K562 (cell line): ENCODE results near the gene LRP1. TPM values are rescaled to one million over a fixed set of nuclear protein-coding genes. Genes with fewer than 3 reads are reported as not detected.

Source experiments
- BDP1 ChIP-seq: IDR thresholded peaks from 3 replicates; pipeline ENCODE4 v1.6.1; 2011; ENCODE audit not compliant: insufficient read length, insufficient read depth
- CBFA2T3 ChIP-seq: fragments of 450-650 bp; IDR thresholded peaks from 2 replicates; pipeline ENCODE4 v1.6.1; 2017
- CHD1 ChIP-seq: fragments of 200-600 bp; sonication (generic); IDR thresholded peaks from one replicate; pipeline ENCODE4 v1.6.1; 2012; ENCODE audit warnings: mild to moderate bottlenecking, moderate library complexity, low read length, inconsistent platforms
- E2F1 ChIP-seq: sonication (generic); formaldehyde crosslinking; IDR thresholded peaks from 2 replicates; pipeline ENCODE4 v1.8.1; 2023; ENCODE audit warnings: mild to moderate bottlenecking, missing genetic modification reagents, moderate library complexity
- FOXK2 ChIP-seq, 2 experiments: fragments of 450-650 bp; IDR thresholded peaks in 1 of 2; conservative IDR thresholded peaks in 1 of 2; 2 replicates each; pipeline ENCODE4 v1.6.1; 2016; ENCODE audit warnings: low read depth in 2 of 2, mild to moderate bottlenecking in 1 of 2
- GABPB2 ChIP-seq: fragments of 250-450 bp; sonication (Bioruptor Pico); conservative IDR thresholded peaks from 2 replicates; pipeline ENCODE4 v1.5.1; 2021; ENCODE audit warnings: mild to moderate bottlenecking
- ILK ChIP-seq: fragments of 450-650 bp; IDR thresholded peaks from 2 replicates; pipeline ENCODE4 v1.6.1; 2016; ENCODE audit warnings: missing genetic modification characterization, low read depth, mild to moderate bottlenecking, missing compliant biosample characterization, moderate library complexity, borderline replicate concordance
- NFXL1 ChIP-seq: fragments of 450-650 bp; formaldehyde crosslinking; IDR thresholded peaks from 2 replicates; pipeline ENCODE4 v1.4.0; 2021; ENCODE audit warnings: mild to moderate bottlenecking
- PATZ1 ChIP-seq: fragments of 250-450 bp; sonication (Bioruptor Pico); IDR thresholded peaks from 2 replicates; pipeline ENCODE4 v1.5.0; 2020; ENCODE audit warnings: mild to moderate bottlenecking, borderline replicate concordance
- RBM17 ChIP-seq: fragments of 200-400 bp; formaldehyde crosslinking; IDR thresholded peaks from 2 replicates; pipeline ENCODE4 v1.6.1; 2017; ENCODE audit warnings: low read depth, mild to moderate bottlenecking, low read length, borderline replicate concordance
- SP1 ChIP-seq: sonication (generic); formaldehyde crosslinking; IDR thresholded peaks from 2 replicates; pipeline ENCODE4 v1.8.1; 2022; ENCODE audit warnings: mild to moderate bottlenecking, missing genetic modification reagents
- TCF15 ChIP-seq: fragments of 250-450 bp; sonication (Bioruptor Pico); IDR thresholded peaks from 2 replicates; pipeline ENCODE4 v1.8.0; 2022; ENCODE audit warnings: moderate library complexity, mild to moderate bottlenecking, inconsistent platforms
- ZNF347 ChIP-seq: fragments of 450-650 bp; formaldehyde crosslinking; IDR thresholded peaks from 2 replicates; pipeline ENCODE4 v1.4.0; 2020; ENCODE audit warnings: low read depth, mild to moderate bottlenecking, moderate library complexity
- ZNF609 ChIP-seq: sonication (generic); formaldehyde crosslinking; IDR thresholded peaks from 2 replicates; pipeline ENCODE4 v1.8.1; 2023; ENCODE audit warnings: missing genetic modification reagents, mild to moderate bottlenecking, borderline replicate concordance
- ZNF740 ChIP-seq, 3 experiments: fragments of 200-800 bp in 1 of 3; sonication (Bioruptor generic) in 1 of 3; sonication (generic) in 1 of 3; formaldehyde crosslinking in 1 of 3; IDR thresholded peaks; 2 replicates each; pipeline versions ENCODE4 v1.6.1 to v1.8.0; 2016 to 2022; ENCODE audit warnings: mild to moderate bottlenecking in 2 of 3, missing compliant biosample characterization in 2 of 3, missing genetic modification characterization in 2 of 3, missing genetic modification reagents in 1 of 3
- polyA plus RNA-seq, 8 experiments: library from polyadenylated mRNA; depleted of rRNA in 4 of 8; stranded (reverse) in 5 of 8; unstranded in 3 of 8; fragments of >200 nt; fragmentation: Nextera tagmentation in 2 of 8; fragmentation: Illumina TruSeq in 1 of 8; extraction: Ambion mirVana in 2 of 8; extraction: Trizol in 1 of 8; gene quantifications; 2 replicates each; pipeline versions ENCODE4 v1.2.1 to v1.2.3, GENCODE V29; 2011 to 2014; ENCODE audit warnings: inconsistent platforms in 1 of 8, missing spikeins in 1 of 8
- total RNA-seq, 7 experiments: library from RNA; depleted of rRNA in 6 of 7; stranded (reverse); fragments of >200 nt in 6 of 7; fragmentation: Illumina TruSeq in 2 of 7; extraction: Trizol in 2 of 7; gene quantifications; 2 replicates each; pipeline versions ENCODE4 v1.2.1 to v1.2.3, GENCODE V29; 2011 to 2021; ENCODE audit warnings: low replicate concordance in 1 of 7

Gene LRP1
- total and polyA plus RNA-seq, 9 of the 15 experiments (the other 6 are each of a cell fraction or from before 2014, with no cell fraction given), result 0.04 to 0.64 (median 0.19) TPM; not detected in 2

GRCh38 chr12:57101892-57102695, 26.2 kb upstream of the LRP1 start (continued):
- TF ChIP-seq TCF15 (CRISPR knock-in tag), result no peak
- TF ChIP-seq ZNF347 (CRISPR knock-in tag), result no peak
- TF ChIP-seq SP1 (CRISPR knock-in tag), result 0 out of 2 replicates have a peak, but pooled peaks have one; percentile 18
- TF ChIP-seq ZNF609 (CRISPR knock-in tag), result no peak
- peak; percentile 85 for TF ChIP-seq CBFA2T3
- no peak for TF ChIP-seq ILK
- no peak for TF ChIP-seq ZNF740 (CRISPR knock-in tag; IDR thresholded peaks at IDR 0.05)
- TF ChIP-seq ZNF740 (tag; IDR thresholded peaks at IDR 0.05), result no peak
- TF ChIP-seq RBM17, result no peak
- no peak for TF ChIP-seq PATZ1 (CRISPR knock-in tag)
- TF ChIP-seq E2F1 (CRISPR knock-in tag), result no peak
- no peak for TF ChIP-seq BDP1
- TF ChIP-seq GABPB2 (CRISPR knock-in tag), result no peak
- TF ChIP-seq NFXL1 (CRISPR knock-in tag), result no peak
- peak in 1 of 2 experiments; percentile 35; a peak in 2 of 4 replicates for TF ChIP-seq FOXK2 (conservative IDR thresholded peaks at IDR 0.05 in 1 of 2, IDR thresholded peaks at IDR 0.05 in 1 of 2; ENCODE audit: low read depth in 2 of 2)
- no peak for TF ChIP-seq CHD1
